Epithelial cell of esophagus (primary cell): ENCODE data around the gene NTN1.

Experiments
- DNase-seq: peaks from one replicate; pipeline ENCODE4 v3.0.0; 2010; ENCODE audit warnings: low read depth
- H3K4me3 ChIP-seq: 2 replicates; pipeline ENCODE4 v1.5.1; 2011; ENCODE audit warnings: mild to moderate bottlenecking, low read length, control low read depth
- TF ChIP-seq, protein P1 (sequence below): IDR thresholded peaks from 2 replicates; pipeline ENCODE4 v1.5.1; 2011; ENCODE audit warnings: low read depth, mild to moderate bottlenecking, low read length, control low read depth, inconsistent platforms; ENCODE audit not compliant: insufficient read depth; ENCODE audit errors: missing control alignments

NTN1 gene

DNA sequence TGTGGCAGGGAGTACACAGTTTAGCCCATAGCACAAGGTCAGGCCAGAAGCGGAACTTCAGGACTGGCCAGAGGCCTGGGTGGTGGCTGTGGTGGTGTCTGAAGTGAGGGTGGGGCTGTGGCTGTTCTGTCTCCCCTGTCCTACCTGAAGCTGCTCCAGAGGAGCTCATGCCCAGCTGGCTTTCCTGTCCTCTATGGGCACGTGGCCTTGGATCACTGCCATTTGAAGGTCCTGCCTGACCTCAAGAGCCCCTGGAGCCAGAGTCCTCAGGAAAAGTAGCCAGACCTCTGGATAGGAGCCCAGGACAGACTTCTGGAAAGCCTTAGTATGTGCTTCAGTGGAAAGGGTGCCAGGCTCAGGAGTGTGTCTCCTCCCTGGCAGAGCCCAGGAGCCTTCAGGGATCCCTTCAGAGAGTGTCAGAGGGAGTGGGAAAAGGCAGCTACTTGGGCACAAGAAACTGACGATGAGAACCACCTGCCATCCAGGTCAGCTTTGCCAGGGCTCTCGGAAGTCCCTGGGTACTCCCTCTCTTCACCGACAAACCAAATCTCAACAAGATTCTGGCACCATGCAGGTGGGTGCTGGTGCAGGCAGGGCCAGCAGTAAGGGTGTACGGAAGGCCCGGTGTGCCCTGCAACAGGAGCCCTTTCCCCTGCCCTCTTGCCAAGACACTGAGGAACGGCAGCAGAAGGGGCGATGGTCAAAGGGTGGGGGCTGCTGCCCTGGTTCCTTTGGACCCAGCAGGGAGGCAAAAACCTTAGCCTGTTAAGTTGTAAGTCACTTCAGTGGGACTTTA, 153.7 kb downstream of the NTN1 start:
- no peak for DNase-seq
- H3K4me3 ChIP-seq, result no peak overlapping the region
- TF ChIP-seq, protein P1, sequence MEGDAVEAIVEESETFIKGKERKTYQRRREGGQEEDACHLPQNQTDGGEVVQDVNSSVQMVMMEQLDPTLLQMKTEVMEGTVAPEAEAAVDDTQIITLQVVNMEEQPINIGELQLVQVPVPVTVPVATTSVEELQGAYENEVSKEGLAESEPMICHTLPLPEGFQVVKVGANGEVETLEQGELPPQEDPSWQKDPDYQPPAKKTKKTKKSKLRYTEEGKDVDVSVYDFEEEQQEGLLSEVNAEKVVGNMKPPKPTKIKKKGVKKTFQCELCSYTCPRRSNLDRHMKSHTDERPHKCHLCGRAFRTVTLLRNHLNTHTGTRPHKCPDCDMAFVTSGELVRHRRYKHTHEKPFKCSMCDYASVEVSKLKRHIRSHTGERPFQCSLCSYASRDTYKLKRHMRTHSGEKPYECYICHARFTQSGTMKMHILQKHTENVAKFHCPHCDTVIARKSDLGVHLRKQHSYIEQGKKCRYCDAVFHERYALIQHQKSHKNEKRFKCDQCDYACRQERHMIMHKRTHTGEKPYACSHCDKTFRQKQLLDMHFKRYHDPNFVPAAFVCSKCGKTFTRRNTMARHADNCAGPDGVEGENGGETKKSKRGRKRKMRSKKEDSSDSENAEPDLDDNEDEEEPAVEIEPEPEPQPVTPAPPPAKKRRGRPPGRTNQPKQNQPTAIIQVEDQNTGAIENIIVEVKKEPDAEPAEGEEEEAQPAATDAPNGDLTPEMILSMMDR, result no peak

DNA sequence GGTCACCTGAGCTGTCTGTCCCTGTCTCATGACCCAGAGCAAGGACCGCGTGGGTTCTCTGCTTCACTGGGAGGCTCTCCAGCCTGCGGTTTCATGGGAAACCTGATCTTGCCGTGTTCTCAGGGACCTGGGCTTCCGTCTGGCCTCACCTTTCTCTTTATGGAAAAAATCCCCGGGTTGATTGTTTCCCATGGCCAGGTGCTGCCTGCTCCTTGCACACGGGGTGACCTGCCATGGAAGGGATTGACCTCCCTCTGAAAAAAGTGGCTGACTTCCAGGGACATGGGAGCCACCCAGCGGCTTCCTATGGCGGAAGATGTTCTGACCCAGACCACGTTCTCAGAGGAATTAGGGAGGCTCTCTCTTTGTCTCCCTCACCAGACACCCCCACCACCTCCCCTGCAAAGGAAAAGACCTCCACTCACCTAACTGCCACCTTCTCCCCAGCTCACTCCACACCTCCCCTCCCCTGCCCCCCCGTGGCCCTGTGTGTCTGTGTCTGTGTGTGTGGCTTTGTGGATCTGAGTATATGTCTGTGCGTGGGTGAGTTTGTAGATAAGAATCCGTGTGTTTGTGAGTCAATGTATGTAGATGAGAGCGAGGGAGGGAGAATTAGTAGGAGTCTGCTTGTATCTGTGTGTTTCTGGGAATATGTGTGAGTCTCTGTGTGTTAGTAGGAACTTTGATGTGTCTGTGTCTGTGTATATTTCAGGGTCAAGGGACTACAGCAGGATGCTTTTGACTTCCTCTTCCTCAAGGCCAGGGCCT, 154.6 kb downstream of the NTN1 start:
- TF ChIP-seq, protein P1, result no peak
- no peak for DNase-seq

DNA sequence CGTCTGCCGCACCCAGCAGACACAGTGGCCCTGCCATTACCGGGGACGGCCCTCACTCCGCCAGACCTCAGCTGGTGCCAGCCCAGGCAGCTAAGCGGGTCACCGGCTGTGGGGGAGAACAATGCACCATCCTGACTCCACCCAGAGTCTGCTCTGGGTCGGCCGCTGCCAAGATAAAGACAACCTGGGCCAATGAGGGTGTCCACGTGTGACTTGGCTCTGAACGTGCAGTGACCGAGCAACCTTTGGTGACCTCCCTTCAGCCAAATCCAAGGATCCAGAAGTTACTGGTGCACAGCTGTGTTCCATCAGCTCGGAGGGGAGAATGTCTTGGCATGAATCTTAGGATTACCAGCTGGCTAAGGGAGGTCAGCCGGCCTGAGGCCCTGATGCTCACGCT, 155.9 kb downstream of the NTN1 start:
- no peak for DNase-seq
- TF ChIP-seq, protein P1, result no peak
- no peak overlapping the region for H3K4me3 ChIP-seq

More for the DNA sequence above, 154.6 kb downstream of the NTN1 start:
- no peak overlapping the region for H3K4me3 ChIP-seq

DNA sequence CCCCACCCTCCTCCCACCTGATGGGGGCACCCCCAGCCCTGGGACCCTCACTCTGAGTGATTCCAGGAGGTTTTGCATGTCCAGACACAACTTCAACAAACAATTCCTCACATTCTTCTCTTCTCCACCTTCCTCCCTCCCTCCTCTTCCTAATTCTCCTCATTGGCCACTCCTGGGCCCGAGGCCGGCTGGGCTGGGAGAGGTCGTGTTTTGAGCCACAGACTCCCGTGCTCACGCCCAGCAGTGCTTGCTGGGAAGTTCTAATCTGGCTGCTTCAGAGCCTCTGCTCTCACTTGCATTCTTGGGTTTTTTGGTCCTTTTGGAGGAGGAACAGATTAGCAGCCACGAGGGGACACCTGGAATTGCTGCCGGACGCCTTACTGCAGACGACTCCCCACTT, 157.0 kb downstream of the NTN1 start:
- TF ChIP-seq, protein P1, result no peak
- no peak overlapping the region for H3K4me3 ChIP-seq
- no peak for DNase-seq

DNA sequence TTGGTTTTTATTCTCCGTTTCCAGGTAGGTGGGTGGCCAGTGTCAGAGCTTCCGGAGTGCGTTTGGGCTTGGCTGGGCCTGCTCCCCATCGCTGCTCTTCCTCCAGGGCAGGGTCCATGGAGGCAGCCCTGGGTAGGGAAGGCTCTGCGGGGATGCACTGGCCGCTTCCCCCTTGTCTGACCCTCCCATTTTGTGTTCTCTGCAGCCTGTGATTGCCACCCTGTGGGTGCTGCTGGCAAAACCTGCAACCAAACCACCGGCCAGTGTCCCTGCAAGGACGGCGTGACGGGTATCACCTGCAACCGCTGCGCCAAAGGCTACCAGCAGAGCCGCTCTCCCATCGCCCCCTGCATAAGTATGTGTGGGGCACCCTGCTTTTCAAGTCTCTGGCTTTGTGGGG, 158.3 kb downstream of the NTN1 start:
- no peak overlapping the region for H3K4me3 ChIP-seq
- DNase-seq, result no peak
- TF ChIP-seq, protein P1, result no peak

DNA sequence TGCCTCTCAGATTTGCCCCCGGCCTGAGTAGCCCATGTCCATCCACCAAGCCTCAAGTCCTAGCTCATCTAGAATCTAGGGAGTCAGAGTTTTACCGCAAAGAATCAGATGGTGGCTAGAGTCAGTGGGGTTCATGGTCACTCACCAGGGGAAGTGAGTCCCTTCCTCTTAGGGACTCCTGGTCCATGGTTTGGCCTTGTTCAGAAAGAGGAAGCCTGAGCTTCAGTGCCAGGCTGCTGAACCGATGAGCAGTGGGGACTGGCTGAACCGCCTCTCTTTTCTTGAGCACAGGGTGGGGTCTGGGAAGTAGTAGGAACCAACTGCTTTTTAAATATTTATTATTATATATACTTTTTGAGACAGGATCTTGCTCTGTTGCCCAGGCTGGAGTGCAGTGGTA, 160.3 kb downstream of the NTN1 start:
- H3K4me3 ChIP-seq, result no peak overlapping the region
- TF ChIP-seq, protein P1, result no peak
- no peak for DNase-seq
